ENCODE results near the gene CCDC195.

The CCDC195 gene, protein sequence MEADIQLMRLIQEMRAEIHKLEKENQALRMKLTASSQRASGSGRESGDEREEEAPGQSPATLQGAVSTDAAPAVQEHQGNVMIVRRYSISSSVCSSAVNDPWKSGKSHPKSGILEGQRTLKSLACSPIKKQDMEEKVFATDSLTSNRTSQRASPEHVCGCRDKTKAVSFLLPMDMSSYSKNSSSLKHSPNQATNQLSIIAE

DNA sequence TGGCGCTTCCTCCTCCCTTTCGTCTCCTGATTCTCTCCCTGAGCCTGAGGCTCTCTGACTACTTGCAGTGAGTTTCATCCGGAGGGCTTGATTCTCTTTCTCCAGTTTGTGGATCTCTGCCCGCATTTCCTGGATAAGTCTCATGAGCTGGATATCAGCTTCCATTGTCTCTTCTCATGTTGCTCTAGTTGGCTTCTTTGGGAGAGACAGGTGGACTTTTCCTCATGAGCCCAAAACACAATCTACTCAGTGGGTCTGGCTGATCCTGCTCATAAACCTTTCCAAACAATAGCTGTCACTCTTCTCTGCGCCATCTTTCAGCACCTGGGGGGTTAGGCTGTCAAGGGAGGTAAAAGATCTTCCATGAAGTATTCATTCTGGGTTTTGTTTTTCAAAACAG, at the start of gene CCDC195:
Gene CCDC195, minus strand, starts transcription at position 165 of the 400 bp plus-strand sequence. Its CDS starts 0 bp downstream, at position 165.
- TF ChIP-seq, protein P1, sequence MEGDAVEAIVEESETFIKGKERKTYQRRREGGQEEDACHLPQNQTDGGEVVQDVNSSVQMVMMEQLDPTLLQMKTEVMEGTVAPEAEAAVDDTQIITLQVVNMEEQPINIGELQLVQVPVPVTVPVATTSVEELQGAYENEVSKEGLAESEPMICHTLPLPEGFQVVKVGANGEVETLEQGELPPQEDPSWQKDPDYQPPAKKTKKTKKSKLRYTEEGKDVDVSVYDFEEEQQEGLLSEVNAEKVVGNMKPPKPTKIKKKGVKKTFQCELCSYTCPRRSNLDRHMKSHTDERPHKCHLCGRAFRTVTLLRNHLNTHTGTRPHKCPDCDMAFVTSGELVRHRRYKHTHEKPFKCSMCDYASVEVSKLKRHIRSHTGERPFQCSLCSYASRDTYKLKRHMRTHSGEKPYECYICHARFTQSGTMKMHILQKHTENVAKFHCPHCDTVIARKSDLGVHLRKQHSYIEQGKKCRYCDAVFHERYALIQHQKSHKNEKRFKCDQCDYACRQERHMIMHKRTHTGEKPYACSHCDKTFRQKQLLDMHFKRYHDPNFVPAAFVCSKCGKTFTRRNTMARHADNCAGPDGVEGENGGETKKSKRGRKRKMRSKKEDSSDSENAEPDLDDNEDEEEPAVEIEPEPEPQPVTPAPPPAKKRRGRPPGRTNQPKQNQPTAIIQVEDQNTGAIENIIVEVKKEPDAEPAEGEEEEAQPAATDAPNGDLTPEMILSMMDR (conservative IDR thresholded peaks at IDR 0.05), result no peak

DNA sequence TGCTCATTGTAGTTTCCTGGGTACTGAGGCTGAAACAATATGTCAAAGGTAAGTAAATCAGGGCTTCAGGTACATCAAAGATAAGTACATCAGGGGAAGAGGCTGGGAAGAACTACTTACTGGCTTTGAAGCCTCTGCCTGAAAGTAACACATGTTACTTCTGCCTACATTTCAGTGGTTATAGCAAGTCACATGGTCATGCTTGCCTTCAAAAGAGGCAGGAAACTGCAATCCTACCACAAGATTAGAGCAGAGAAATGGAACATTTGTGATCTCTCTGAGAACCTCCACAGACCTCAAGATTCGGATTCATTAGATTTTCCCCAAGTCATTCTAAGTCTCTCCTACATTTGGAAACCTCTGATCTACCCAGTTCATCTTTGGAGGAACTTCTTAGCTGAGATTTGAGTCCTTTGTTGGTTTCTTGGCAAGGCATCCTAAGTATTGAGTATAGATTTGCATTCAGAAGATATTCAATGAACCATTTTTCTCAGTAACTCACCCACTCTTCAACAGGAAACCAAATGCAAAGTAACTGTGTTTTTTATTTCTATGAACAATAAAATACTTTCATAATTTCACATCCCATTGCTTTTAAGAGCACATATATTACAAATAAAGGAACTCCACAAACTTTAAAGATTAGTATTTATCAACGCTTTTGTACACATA, 48.5 kb upstream of the CCDC195 start:
- H3K27ac ChIP-seq, result no peak overlapping the region
- TF ChIP-seq, protein P1 (conservative IDR thresholded peaks at IDR 0.05), result no peak

More for the DNA sequence above, at the start of gene CCDC195:
- peak within 1 kb of the TSS; percentile 35 for H3K27ac ChIP-seq

DNA sequence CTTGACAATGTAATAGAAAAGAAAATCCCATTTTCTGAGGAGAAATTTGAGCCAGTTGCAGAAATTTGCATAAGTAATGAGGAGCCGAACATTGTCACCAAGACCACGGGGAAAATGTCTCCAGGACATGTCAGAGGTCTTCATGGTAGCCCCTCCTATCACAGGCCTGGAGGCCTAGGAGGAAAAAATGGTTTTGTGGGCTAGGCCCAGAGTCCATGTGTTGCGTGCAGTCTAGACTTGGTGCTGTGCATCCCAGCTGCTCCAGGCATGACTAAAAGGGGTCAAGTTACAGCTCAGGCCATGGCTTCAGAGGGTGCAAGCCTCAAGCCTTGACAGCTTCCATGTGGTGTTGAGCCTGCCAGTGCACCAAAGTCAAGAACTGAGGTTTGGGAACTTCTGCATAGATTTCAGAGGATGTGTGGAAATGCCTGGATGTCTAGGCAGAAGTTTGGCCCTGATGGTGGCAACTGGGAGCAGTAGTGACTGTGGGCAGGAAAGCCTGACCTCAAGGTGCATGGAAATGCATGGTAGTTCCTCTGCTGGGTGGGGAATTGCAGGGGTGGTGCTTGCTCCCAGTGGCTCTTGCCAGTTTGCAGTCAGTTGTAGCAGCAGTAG, 41.9 kb upstream of the CCDC195 start:
- no peak overlapping the region for H3K27ac ChIP-seq
- TF ChIP-seq, protein P1 (conservative IDR thresholded peaks at IDR 0.05), result no peak

DNA sequence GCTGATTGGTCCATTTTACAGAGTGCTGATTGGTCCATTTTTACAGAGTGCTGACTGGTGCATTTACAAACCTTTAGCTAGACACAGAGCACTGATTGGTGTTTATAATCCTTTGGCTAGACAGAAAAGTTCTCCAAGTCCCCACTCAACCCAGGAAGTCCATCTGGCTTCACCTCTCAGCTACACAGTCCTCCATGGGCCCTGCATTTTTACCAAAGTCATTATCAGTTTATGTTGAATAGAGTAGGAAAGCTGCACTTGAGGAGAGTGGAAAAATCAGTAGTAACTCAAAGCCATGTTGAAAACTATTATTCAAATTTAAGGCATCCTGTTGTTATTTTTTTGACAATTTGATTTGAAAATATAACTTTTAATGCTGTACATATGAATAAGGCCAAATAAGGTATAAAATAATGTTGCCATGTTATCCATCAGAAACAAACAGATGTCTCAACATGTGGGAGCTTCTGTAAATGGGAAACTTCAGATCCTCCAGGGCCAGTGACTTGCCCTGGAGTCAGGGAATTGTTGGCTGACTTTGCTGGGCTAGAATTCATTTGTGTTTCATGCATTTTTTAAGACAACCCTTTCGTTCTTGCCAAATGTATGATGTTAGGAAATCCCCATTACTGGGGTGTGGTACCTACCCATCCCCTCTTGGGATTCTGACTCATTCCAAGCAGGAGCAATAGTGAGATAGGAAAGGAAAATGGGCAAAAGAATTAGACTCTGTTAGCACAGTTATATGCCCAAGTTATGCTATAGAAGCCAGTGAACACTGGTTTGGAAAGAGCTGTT, 37.8 kb upstream of the CCDC195 start:
- H3K27ac ChIP-seq, result no peak overlapping the region
- TF ChIP-seq, protein P1 (conservative IDR thresholded peaks at IDR 0.05), result no peak

DNA sequence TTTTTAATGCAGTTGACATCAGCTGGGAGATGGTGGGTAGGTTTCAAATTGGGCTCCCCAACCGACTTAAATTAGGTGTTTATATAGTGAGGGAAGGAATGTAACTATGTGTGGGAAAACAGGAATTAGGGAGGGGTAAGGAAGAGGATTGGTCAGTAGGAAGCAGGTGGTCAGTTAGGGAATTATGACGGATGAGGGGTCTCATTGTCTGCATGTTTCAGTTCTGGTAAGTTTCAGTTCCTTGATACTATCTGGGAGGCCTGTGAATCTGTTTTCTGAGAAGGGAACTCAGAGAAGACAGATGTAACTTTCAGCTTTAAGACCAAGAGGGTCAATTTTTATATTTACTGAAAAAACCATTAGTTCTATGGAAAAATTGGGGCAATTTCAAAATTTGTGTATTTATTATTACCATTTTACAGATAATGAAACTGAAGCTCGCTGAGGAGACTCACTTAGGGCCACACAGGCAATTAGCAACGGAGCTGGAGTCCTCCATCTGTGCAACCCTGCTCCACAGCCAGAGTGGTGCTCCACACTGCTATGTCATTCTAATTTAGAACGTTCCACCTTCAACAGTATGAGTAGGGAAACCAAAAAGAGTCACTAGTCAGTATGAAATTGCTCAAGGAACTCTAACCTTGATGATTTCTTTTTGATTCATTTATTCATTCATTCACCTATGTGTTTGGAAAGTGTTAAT, 36.0 kb upstream of the CCDC195 start:
- TF ChIP-seq, protein P1 (conservative IDR thresholded peaks at IDR 0.05), result no peak
- H3K27ac ChIP-seq, result no peak overlapping the region

DNA sequence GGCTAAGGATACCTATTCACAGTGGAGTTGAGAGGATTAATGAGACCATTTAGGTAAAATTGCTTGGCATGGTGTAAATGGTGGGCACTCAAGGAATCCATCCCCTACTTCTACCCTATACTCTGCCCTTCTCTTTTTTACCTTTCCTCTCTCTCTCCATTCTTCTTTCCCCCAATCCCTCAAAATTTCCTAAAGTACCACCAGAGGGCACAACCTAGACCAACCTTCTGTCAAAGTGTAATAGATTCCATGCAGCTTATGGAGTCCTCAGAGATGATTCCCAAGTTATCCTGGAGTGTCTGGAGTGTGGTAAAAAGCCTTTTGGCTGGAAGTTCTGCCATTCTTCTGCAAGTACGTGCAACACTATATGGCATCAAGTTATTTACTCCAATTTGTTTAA, 33.0 kb upstream of the CCDC195 start:
- TF ChIP-seq, protein P1 (conservative IDR thresholded peaks at IDR 0.05), result peak; percentile 48
- no peak overlapping the region for H3K27ac ChIP-seq

Measured in VCaP (cell line).